Upper lobe of left lung (tissue), 6 donors: ENCODE results near the gene RNF187. TPM values are rescaled to one million over a fixed set of nuclear protein-coding genes. Genes with fewer than 3 reads are reported as not detected.

Experiments
- ATAC-seq, 2 donors: fragments of 200-7000 bp; cut with Tn5 transposase; one replicate each; pipeline ENCODE4 v1.9.1; 2022; ENCODE audit warnings: mild to moderate bottlenecking in 2 of 2, moderate library complexity in 2 of 2; ENCODE audit not compliant: low FRiP score in 2 of 2
- DNase-seq, 2 donors: peaks; one replicate each; pipeline ENCODE4 v3.0.0-alpha.2; 2019 to 2020
- H3K27ac ChIP-seq, 4 donors: fragments of 200-600 bp; sonication (generic); one replicate each; pipeline ENCODE4 v1.5.1; 2016 to 2019
- H3K27me3 ChIP-seq, 4 donors: fragments of 200-600 bp; sonication (generic); one replicate each; pipeline ENCODE4 v1.5.1; 2017 to 2019
- H3K36me3 ChIP-seq, 4 donors: fragments of 200-600 bp; sonication (generic); one replicate each; pipeline ENCODE4 v1.5.1; 2016 to 2019
- H3K4me1 ChIP-seq, 4 donors: fragments of 200-600 bp; sonication (generic); one replicate each; pipeline ENCODE4 v1.5.1; 2018 to 2019
- H3K4me3 ChIP-seq, 4 donors: fragments of 200-600 bp; sonication (generic); one replicate each; pipeline ENCODE4 v1.5.1; 2017 to 2019; ENCODE audit warnings: mild to moderate bottlenecking in 2 of 4, moderate library complexity in 1 of 4
- H3K9me3 ChIP-seq, 4 donors: fragments of 200-600 bp; sonication (generic); one replicate each; pipeline ENCODE4 v1.5.1; 2018 to 2019
- CTCF ChIP-seq, 6 experiments: fragments of 450-650 bp in 4 of 6; fragments of 200-600 bp in 2 of 6; sonication (generic) in 2 of 6; IDR thresholded peaks; one replicate each; pipeline ENCODE4 v1.5.1; 2016 to 2019; ENCODE audit warnings: antibody characterized with exemption in 6 of 6
- EP300 ChIP-seq, 4 donors: sonication (generic); formaldehyde crosslinking; IDR thresholded peaks; one replicate each; pipeline ENCODE4 v1.5.1; 2017; ENCODE audit warnings: antibody characterized with exemption in 4 of 4, control low read depth in 2 of 4
- POLR2A ChIP-seq, 4 donors: fragments of 450-650 bp; IDR thresholded peaks; one replicate each; pipeline ENCODE4 v1.5.1; 2016 to 2017; ENCODE audit warnings: antibody characterized with exemption in 4 of 4, mild to moderate bottlenecking in 2 of 4
- POLR2AphosphoS5 ChIP-seq, 2 donors: sonication (generic); formaldehyde crosslinking; IDR thresholded peaks; one replicate each; pipeline ENCODE4 v1.5.1; 2017; ENCODE audit warnings: antibody characterized with exemption in 2 of 2
- WGBS, 2 donors: methylation state at CpG; one replicate each; pipeline ENCODE4 v1.1.5; 2017 to 2018; 5-methylcytosine and 5-hydroxymethylcytosine counted together
- total RNA-seq, 6 donors: library from RNA; depleted of rRNA in 4 of 6; stranded (reverse); fragments of >200 nt in 4 of 6; gene quantifications; one replicate each; pipeline versions ENCODE4 v1.1.0 to v1.2.1, GENCODE V29; 2016 to 2021
- donor health status: DM: no; HTN: no; CAD: no; lungs with moderate emphysema.
- donor health status: DM: no; HTN: yes; CAD: no; lungs with severe emphysema.

Gene RNF187
- total RNA-seq, 6 donors from 2014 or later = 36.1 to 105 (median 71.2) TPM

DNA sequence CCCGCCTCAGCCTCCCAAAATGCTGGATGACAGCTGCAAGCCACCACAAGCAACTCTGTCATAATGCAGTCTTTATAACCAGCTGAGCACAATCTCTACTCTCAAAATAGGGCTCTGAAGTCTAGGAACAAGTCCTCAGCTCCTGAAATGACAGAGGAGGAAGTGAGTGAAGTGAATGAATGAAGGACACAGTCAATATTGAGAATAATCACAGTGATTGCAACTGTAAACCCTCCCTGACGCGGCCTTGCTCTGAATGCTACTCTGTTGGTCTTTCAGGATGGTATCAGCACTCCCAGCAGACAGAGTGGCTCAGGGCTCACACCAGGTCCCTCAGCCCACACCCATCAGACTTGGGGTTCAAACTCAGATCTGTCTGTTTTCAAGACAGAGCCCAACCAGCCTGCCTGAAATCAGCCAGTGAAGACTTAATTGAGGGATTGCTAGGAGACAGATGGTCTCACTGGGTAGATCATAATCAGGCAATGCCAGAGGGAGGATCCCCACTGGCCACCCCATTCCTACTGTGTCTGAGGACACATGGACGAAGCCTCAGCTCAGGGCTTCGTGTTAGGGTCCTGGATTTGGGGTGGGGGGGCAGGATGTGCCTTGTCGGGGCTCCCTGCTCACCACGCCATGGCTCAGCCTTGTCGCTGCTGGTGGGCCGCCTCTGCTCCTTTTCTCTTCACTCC, 20.9 kb downstream of the RNF187 start:
- DNase-seq (no peak), ATAC-seq (no peak)
- no peaks in the 10 kb centered on the region for H3K36me3 ChIP-seq
- no peaks in the 10 kb centered on the region for H3K27me3 ChIP-seq
- H3K4me1 ChIP-seq = no peaks in the 10 kb centered on the region
- H3K27ac ChIP-seq = no peak overlapping the region
- WGBS, 2 donors = 78 to 82% methylated on average over 7 to 9 of the region's 9 CpGs
- no peak for TF ChIP-seq POLR2A (IDR thresholded peaks at IDR 0.05)
- TF ChIP-seq CTCF (IDR thresholded peaks at IDR 0.05) = no peak
- TF ChIP-seq EP300 (IDR thresholded peaks at IDR 0.05) = no peak
- TF ChIP-seq POLR2AphosphoS5 (IDR thresholded peaks at IDR 0.05) = no peak
- no peak overlapping the region for H3K4me3 ChIP-seq
- H3K9me3 ChIP-seq = no peaks in the 10 kb centered on the region

DNA sequence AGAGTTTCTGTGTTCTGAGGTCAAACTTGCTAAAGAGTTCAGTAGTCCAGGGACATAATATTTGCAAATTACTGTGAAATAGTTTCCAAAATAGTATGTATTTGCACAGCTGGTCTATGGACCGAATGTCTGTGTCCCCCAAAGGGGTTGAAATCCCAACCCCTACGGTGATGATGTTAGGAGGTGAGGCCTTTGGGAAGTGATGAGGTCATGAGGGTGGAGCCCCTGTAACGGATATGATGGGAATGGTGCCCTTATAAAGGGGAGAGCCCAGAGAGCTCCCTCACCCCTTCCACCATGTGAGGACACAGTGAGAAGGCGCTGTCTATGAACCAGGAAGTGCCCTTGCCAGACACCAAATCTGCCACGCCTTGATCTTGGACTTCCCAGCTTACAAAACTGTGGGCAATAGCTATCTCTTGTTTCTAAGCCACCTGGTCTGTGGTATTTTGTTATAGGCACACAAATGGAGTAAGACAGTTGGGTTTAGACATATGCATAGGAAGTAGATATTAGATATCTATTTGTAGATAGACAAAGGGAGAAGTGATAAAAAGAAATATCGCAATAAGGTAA, 21.7 kb downstream of the RNF187 start:
- no peak for DNase-seq
- Histone ChIP-seq H3K4me3 (no peak overlapping the region), H3K4me1 (no peaks in the 10 kb centered on the region), H3K27me3 (no peaks in the 10 kb centered on the region), H3K36me3 (no peaks in the 10 kb centered on the region), H3K9me3 (no peaks in the 10 kb centered on the region), H3K27ac (no peak overlapping the region)
- 74 to 83% methylated on average over 5 to 6 of the region's 6 CpGs for WGBS, 2 donors
- TF ChIP-seq POLR2A (IDR thresholded peaks at IDR 0.05) = no peak
- no peak for TF ChIP-seq POLR2AphosphoS5 (IDR thresholded peaks at IDR 0.05)
- TF ChIP-seq CTCF (IDR thresholded peaks at IDR 0.05) = no peak
- no peak for TF ChIP-seq EP300 (IDR thresholded peaks at IDR 0.05)
- ATAC-seq = no peak

GRCh38 chr1:228510101-228510802, 23.1 kb downstream of the RNF187 start:
- WGBS, 2 donors = 58 to 78% methylated on average over 4 to 5 of the region's 5 CpGs
- DNase-seq (no peak), ATAC-seq (no peak)
- no peaks in the 10 kb centered on the region for H3K36me3 ChIP-seq
- no peaks in the 10 kb centered on the region for H3K27me3 ChIP-seq
- no peaks in the 10 kb centered on the region for H3K9me3 ChIP-seq
- no peak overlapping the region for H3K27ac ChIP-seq
- no peaks in the 10 kb centered on the region for H3K4me1 ChIP-seq
- no peak for TF ChIP-seq POLR2A (IDR thresholded peaks at IDR 0.05)
- no peak overlapping the region for H3K4me3 ChIP-seq

- TF ChIP-seq POLR2AphosphoS5 (IDR thresholded peaks at IDR 0.05) (no peak), EP300 (IDR thresholded peaks at IDR 0.05) (no peak), CTCF (IDR thresholded peaks at IDR 0.05) (no peak), POLR2A (IDR thresholded peaks at IDR 0.05) (no peak)
- WGBS, 2 donors = 73 to 94% methylated on average over 3 of the region's 3 CpGs
- no peaks in the 10 kb centered on the region for H3K36me3 ChIP-seq
- DNase-seq (no peak), ATAC-seq (no peak)
- no peak overlapping the region for H3K27ac ChIP-seq
- no peaks in the 10 kb centered on the region for H3K27me3 ChIP-seq
- no peaks in the 10 kb centered on the region for H3K9me3 ChIP-seq
- no peaks in the 10 kb centered on the region for H3K4me1 ChIP-seq
- H3K4me3 ChIP-seq = no peak overlapping the region
Measured at GRCh38 chr1:228510803-228511413, 23.7 kb downstream of the RNF187 start.
